GM12878 (cell line): ENCODE measurements around the gene ADK.

Experiments
- IKZF1 ChIP-seq: fragments of 450-650 bp; conservative IDR thresholded peaks from 2 replicates; pipeline ENCODE4 v1.6.1; 2017; ENCODE audit warnings: antibody characterized with exemption, mild to moderate bottlenecking
- MYC ChIP-seq: IDR thresholded peaks from 2 replicates; pipeline ENCODE4 v1.6.1; 2011; ENCODE audit warnings: mild to moderate bottlenecking, low read length, moderate library complexity, inconsistent platforms; ENCODE audit not compliant: insufficient read depth, insufficient replicate concordance, insufficient read length, severe bottlenecking
- POLR2A ChIP-seq: IDR thresholded peaks from 2 replicates; pipeline ENCODE4 v1.6.1; 2011; ENCODE audit warnings: low read depth, mild to moderate bottlenecking, low read length
- TF ChIP-seq, protein P1 (sequence below), 3 experiments: IDR thresholded peaks in 2 of 3; conservative IDR thresholded peaks in 1 of 3; 2 replicates each; pipeline ENCODE4 v1.5.1; 2011; ENCODE audit warnings: low read depth in 3 of 3, low read length in 3 of 3, mild to moderate bottlenecking in 3 of 3, control low read depth in 2 of 3, moderate library complexity in 2 of 3, inconsistent platforms in 1 of 3, mixed read lengths in 1 of 3; ENCODE audit not compliant: control insufficient read depth in 2 of 3, insufficient read depth in 1 of 3; ENCODE audit errors: extremely low read depth in 1 of 3

DNA sequence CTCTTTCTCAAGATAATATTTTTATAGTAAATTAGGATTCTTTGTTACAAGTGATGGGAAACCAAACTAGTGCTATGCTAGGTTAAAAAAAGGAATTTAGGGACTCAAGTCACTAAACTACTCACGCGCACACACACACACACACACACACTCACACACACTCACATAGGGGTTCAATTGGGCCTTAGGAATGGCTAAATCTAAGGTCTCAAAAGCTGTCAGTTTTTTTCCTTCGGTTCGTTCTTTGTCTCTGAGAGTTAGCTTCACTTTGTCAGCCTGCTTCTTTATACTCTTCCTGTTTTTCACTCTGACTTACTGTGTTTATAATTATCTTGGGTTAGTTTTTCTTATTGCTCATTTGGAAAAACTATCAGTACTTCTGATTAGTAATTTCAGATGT lies 138.9 kb downstream of the ADK start:
- TF ChIP-seq POLR2A = no peak
- TF ChIP-seq, protein P1, sequence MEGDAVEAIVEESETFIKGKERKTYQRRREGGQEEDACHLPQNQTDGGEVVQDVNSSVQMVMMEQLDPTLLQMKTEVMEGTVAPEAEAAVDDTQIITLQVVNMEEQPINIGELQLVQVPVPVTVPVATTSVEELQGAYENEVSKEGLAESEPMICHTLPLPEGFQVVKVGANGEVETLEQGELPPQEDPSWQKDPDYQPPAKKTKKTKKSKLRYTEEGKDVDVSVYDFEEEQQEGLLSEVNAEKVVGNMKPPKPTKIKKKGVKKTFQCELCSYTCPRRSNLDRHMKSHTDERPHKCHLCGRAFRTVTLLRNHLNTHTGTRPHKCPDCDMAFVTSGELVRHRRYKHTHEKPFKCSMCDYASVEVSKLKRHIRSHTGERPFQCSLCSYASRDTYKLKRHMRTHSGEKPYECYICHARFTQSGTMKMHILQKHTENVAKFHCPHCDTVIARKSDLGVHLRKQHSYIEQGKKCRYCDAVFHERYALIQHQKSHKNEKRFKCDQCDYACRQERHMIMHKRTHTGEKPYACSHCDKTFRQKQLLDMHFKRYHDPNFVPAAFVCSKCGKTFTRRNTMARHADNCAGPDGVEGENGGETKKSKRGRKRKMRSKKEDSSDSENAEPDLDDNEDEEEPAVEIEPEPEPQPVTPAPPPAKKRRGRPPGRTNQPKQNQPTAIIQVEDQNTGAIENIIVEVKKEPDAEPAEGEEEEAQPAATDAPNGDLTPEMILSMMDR (IDR thresholded peaks at IDR 0.05 in 2 of 3, conservative IDR thresholded peaks at IDR 0.05 in 1 of 3; ENCODE audit: control insufficient read depth in 2 of 3, extremely low read depth in 1 of 3, insufficient read depth in 1 of 3, low read depth in 3 of 3, low read length in 3 of 3) = no peak
- no peak for TF ChIP-seq MYC
- no peak for TF ChIP-seq IKZF1
